K562 (cell line): ENCODE results near the gene LMCD1. TPM values are rescaled to one million over a fixed set of nuclear protein-coding genes. Genes with fewer than 3 reads are reported as not detected.

Experiments used
- ATAC-seq: fragments of 200-7000 bp; cut with Tn5 transposase; 3 replicates; pipeline ENCODE4 v1.9.1; 2020; ENCODE audit warnings: moderate library complexity
- BruUV-seq: library from RNA; stranded (reverse); fragments of 400-500 nt; replicated peaks from 2 replicates; lab custom pipeline; 2021; lab: Mats Ljungman, UMichigan
- CTCF ChIA-PET: fragments of 300-600 bp; formaldehyde crosslinking; extraction: SDS; loops from one replicate; lab custom pipeline; 2021; ENCODE audit warnings: low intra/inter-chr PET ratio; lab: Yijun Ruan, JAX
- POLR2A ChIA-PET: fragments of 300-600, 350-650 bp; sonication (Branson Sonifier 250); formaldehyde crosslinking; extraction: SDS; loops from one replicate; lab custom pipeline; 2021; ENCODE audit warnings: antibody characterized with exemption, inconsistent platforms; lab: Yijun Ruan, JAX
- DNase-seq, 4 experiments: peaks; one replicate each; pipeline versions ENCODE4 v3.0.0 to v3.0.0-alpha.2; 2011 to 2018; ENCODE audit warnings: low spot score in 3 of 4, mixed read lengths in 3 of 4; ENCODE audit errors: extremely low read depth in 1 of 4
- FAIRE-seq: peaks from 2 replicates; lab custom pipeline; 2011; peaks lifted over from hg19 to GRCh38; lab: Jason Lieb, UNC
- H2AFZ ChIP-seq: 2 replicates; pipeline ENCODE4 v1.6.0; 2011; ENCODE audit warnings: low read depth, low read length, control low read depth, inconsistent platforms
- H3K27ac ChIP-seq: fragments of 200-600 bp; 3 replicates; pipeline ENCODE4 v1.8.0; 2011; ENCODE audit warnings: low read depth, mild to moderate bottlenecking, control low read depth, inconsistent platforms, low read length, moderate library complexity, mixed read lengths; ENCODE audit errors: extremely low read depth
- H3K27me3 ChIP-seq, 2 experiments: fragments of 300-600 bp in 1 of 2; 2 replicates in 1 of 2; 3 replicates in 1 of 2; pipeline versions ENCODE4 v1.6.0 to v1.8.0; 2011; ENCODE audit warnings: inconsistent platforms in 2 of 2, low read length in 2 of 2, mild to moderate bottlenecking in 1 of 2, mixed read lengths in 1 of 2, moderate library complexity in 1 of 2; ENCODE audit not compliant: control insufficient read depth in 2 of 2, insufficient read depth in 2 of 2
- H3K36me3 ChIP-seq: fragments of 300-600 bp; 3 replicates; pipeline ENCODE4 v1.8.0; 2011; ENCODE audit warnings: mild to moderate bottlenecking, low read length, inconsistent platforms; ENCODE audit not compliant: control insufficient read depth, insufficient read depth
- H3K4me1 ChIP-seq, 2 experiments: fragments of 200-600 bp in 1 of 2; replicated peaks in 1 of 2; 2 replicates in 1 of 2; 3 replicates in 1 of 2; pipeline versions ENCODE4 v1.5.1 to v1.8.0; 2011; ENCODE audit warnings: inconsistent platforms in 2 of 2, low read length in 2 of 2, mild to moderate bottlenecking in 1 of 2, mixed read lengths in 1 of 2, moderate library complexity in 1 of 2; ENCODE audit not compliant: control insufficient read depth in 2 of 2, insufficient read depth in 2 of 2
- H3K4me2 ChIP-seq: 2 replicates; pipeline ENCODE4 v1.6.1; 2011; ENCODE audit warnings: low read length, control low read depth, inconsistent platforms, mixed read lengths; ENCODE audit not compliant: insufficient read depth
- H3K4me3 ChIP-seq: fragments of 200-600 bp; sonication (generic), shearing (Covaris generic); 2 replicates; pipeline ENCODE4 v1.5.1; 2016; ENCODE audit warnings: control low read depth, inconsistent platforms
- H3K79me2 ChIP-seq: fragments of 200-600 bp; 3 replicates; pipeline ENCODE4 v1.8.0; 2011; ENCODE audit warnings: low read length, inconsistent platforms; ENCODE audit not compliant: control insufficient read depth, insufficient read depth
- H3K9ac ChIP-seq, 2 experiments: 2 replicates each; pipeline versions ENCODE4 v1.6.0 to v1.6.1; 2011; ENCODE audit warnings: low read depth in 2 of 2, low read length in 2 of 2, control low read depth in 1 of 2, inconsistent platforms in 1 of 2, mild to moderate bottlenecking in 1 of 2, mixed read lengths in 1 of 2; ENCODE audit not compliant: insufficient read depth in 1 of 2
- H3K9me1 ChIP-seq: one replicate; pipeline ENCODE4 v1.6.0; 2011; ENCODE audit warnings: inconsistent platforms, mild to moderate bottlenecking, low read length, moderate library complexity; ENCODE audit not compliant: control insufficient read depth, insufficient read depth
- H3K9me3 ChIP-seq: replicated peaks from 2 replicates; pipeline ENCODE4 v1.5.1; 2011; ENCODE audit warnings: low read depth, low read length, inconsistent platforms; ENCODE audit not compliant: control insufficient read depth, insufficient read depth
- H4K20me1 ChIP-seq: replicated peaks from 2 replicates; pipeline ENCODE4 v1.6.1; 2011; ENCODE audit warnings: low read length, inconsistent platforms, mixed read lengths; ENCODE audit not compliant: control insufficient read depth, insufficient read depth
- MTA3 ChIP-seq: fragments of 450-650 bp; formaldehyde crosslinking; IDR thresholded peaks from 2 replicates; pipeline ENCODE4 v1.6.1; 2017; ENCODE audit warnings: mild to moderate bottlenecking, borderline replicate concordance
- TAF15 ChIP-seq: fragments of 200-400 bp; formaldehyde crosslinking; IDR thresholded peaks from 2 replicates; pipeline ENCODE4 v1.6.1; 2017; ENCODE audit warnings: mild to moderate bottlenecking, low read depth, low read length, moderate library complexity
- ZNF408 ChIP-seq: fragments of 250-450 bp; sonication (Bioruptor Pico); IDR thresholded peaks from 2 replicates; pipeline ENCODE4 v1.4.0; 2020; ENCODE audit warnings: low read depth, mild to moderate bottlenecking, moderate library complexity
- WGBS: fragments of 100-300 bp; shearing (Covaris generic); methylation state at CpG from one replicate; pipeline ENCODE4 v1.1.6; 2016; ENCODE audit warnings: low coverage, mixed read lengths; ENCODE audit not compliant: insufficient coverage; ENCODE audit errors: missing lambda C conversion rate; 5-methylcytosine and 5-hydroxymethylcytosine counted together
- in situ Hi-C: fragments of 300-500 bp; cut with MboI; formaldehyde crosslinking; loops from 4 replicates; pipeline ENCODE4 v1.15.0; 2018; ENCODE audit warnings: inconsistent platforms, mixed read lengths
- intact Hi-C: fragments of 100-400 bp; cut with micrococcal nuclease; formaldehyde crosslinking; loops from 2 replicates; pipeline ENCODE4 v1.14.2; 2022
- polyA plus RNA-seq, 8 experiments: library from polyadenylated mRNA; depleted of rRNA in 4 of 8; stranded (reverse) in 5 of 8; unstranded in 3 of 8; fragments of >200 nt; fragmentation: Nextera tagmentation in 2 of 8; fragmentation: Illumina TruSeq in 1 of 8; extraction: Ambion mirVana in 2 of 8; extraction: Trizol in 1 of 8; gene quantifications; 2 replicates each; pipeline versions ENCODE4 v1.2.1 to v1.2.3, GENCODE V29; 2011 to 2014; ENCODE audit warnings: inconsistent platforms in 1 of 8, missing spikeins in 1 of 8
- total RNA-seq, 7 experiments: library from RNA; depleted of rRNA in 6 of 7; stranded (reverse); fragments of >200 nt in 6 of 7; fragmentation: Illumina TruSeq in 2 of 7; extraction: Trizol in 2 of 7; gene quantifications; 2 replicates each; pipeline versions ENCODE4 v1.2.1 to v1.2.3, GENCODE V29; 2011 to 2021; ENCODE audit warnings: low replicate concordance in 1 of 7
- TF ChIP-seq, protein P1 (sequence below): sonication (generic); formaldehyde crosslinking; IDR thresholded peaks from 2 replicates; pipeline ENCODE4 v1.8.0; 2022; ENCODE audit warnings: mild to moderate bottlenecking, missing genetic modification reagents
- TF ChIP-seq, protein P2 (sequence below): fragments of 250-450 bp; sonication (Bioruptor Pico); IDR thresholded peaks from 2 replicates; pipeline ENCODE4 v1.5.0; 2020; ENCODE audit warnings: mild to moderate bottlenecking, borderline replicate concordance
- TF ChIP-seq, protein P3 (sequence below), 2 experiments: fragments of 450-650 bp; formaldehyde crosslinking in 1 of 2; IDR thresholded peaks; 2 replicates each; pipeline versions ENCODE4 v1.4.0 to v1.6.1; 2014 to 2020; ENCODE audit warnings: mild to moderate bottlenecking in 2 of 2, borderline replicate concordance in 1 of 2, low read depth in 1 of 2

The LMCD1 gene
- total and polyA plus RNA-seq, 9 of the 15 experiments (the other 6 are each of a cell fraction or from before 2014, with no cell fraction given): 0.60 TPM; not detected in 8

DNA sequence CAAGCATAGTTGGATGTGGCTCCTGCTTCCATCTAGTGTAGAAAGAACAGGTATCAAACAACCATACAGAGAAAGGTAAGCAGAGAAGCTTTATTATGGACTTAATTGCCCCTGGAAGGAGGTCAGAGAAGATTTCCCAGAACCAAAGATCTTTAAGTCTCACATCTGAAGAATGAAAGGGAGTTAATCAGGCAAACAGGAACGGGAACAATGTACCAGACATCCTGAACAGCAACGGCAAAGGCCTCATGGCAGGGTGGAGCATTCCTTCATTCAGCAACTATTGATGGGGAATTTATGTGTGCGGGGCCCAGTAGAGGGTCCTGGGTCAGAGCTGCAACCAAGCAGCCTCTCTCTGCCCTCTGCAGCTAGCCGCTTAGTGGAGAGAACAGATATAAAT lies 61.5 kb downstream of the LMCD1 start:
- no peak overlapping the region for H2AFZ ChIP-seq
- no peaks in the 10 kb centered on the region for H3K79me2 ChIP-seq
- POLR2A ChIA-PET: interaction anchor here (0.6 to 1.4 kb wide), 2 partner anchors 29 to 1939 kb away, joined by 3 read pairs; no protein-coding TSS in a partner anchor
- ATAC-seq (no peak), FAIRE-seq (no peak), DNase-seq (no peak)
- H3K4me3 ChIP-seq: no peak overlapping the region
- no peak overlapping the region for H3K9ac ChIP-seq
- H3K9me3 ChIP-seq: no peaks in the 10 kb centered on the region
- BruUV-seq: no TSS peak
- in situ Hi-C loops: no loop called here
- H3K27me3 ChIP-seq: peaks cover 0 to 16% of the 10 kb centered on the region in 2 experiments; a peak in 3 of 5 replicates
- no peak overlapping the region for H3K4me2 ChIP-seq
- no peaks in the 10 kb centered on the region for H3K9me1 ChIP-seq
- WGBS: 0% methylated on average over 4 of the region's 4 CpGs
- H3K27ac ChIP-seq: no peak overlapping the region
- intact Hi-C loops: no loop called here
- peaks cover 0 to 4% of the 10 kb centered on the region in 2 experiments; a peak in 2 of 5 replicates for H3K4me1 ChIP-seq
- CTCF ChIA-PET: no interaction called here
- no peaks in the 10 kb centered on the region for H3K36me3 ChIP-seq
- peaks cover 5% of the 10 kb centered on the region; the same call in 1 of the 2 replicates for H4K20me1 ChIP-seq
- TF ChIP-seq MTA3: no peak
- TF ChIP-seq ZNF408: no peak
- TF ChIP-seq, protein P1, sequence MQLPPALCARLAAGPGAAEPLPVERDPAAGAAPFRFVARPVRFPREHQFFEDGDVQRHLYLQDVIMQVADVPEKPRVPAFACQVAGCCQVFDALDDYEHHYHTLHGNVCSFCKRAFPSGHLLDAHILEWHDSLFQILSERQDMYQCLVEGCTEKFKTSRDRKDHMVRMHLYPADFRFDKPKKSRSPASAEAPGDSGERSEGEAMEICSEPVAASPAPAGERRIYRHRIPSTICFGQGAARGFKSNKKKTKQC (CRISPR knock-in tag): no peak
- TF ChIP-seq, protein P2, sequence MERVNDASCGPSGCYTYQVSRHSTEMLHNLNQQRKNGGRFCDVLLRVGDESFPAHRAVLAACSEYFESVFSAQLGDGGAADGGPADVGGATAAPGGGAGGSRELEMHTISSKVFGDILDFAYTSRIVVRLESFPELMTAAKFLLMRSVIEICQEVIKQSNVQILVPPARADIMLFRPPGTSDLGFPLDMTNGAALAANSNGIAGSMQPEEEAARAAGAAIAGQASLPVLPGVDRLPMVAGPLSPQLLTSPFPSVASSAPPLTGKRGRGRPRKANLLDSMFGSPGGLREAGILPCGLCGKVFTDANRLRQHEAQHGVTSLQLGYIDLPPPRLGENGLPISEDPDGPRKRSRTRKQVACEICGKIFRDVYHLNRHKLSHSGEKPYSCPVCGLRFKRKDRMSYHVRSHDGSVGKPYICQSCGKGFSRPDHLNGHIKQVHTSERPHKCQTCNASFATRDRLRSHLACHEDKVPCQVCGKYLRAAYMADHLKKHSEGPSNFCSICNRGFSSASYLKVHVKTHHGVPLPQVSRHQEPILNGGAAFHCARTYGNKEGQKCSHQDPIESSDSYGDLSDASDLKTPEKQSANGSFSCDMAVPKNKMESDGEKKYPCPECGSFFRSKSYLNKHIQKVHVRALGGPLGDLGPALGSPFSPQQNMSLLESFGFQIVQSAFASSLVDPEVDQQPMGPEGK (CRISPR knock-in tag): no peak
- no peak for TF ChIP-seq TAF15
- TF ChIP-seq, protein P3, sequence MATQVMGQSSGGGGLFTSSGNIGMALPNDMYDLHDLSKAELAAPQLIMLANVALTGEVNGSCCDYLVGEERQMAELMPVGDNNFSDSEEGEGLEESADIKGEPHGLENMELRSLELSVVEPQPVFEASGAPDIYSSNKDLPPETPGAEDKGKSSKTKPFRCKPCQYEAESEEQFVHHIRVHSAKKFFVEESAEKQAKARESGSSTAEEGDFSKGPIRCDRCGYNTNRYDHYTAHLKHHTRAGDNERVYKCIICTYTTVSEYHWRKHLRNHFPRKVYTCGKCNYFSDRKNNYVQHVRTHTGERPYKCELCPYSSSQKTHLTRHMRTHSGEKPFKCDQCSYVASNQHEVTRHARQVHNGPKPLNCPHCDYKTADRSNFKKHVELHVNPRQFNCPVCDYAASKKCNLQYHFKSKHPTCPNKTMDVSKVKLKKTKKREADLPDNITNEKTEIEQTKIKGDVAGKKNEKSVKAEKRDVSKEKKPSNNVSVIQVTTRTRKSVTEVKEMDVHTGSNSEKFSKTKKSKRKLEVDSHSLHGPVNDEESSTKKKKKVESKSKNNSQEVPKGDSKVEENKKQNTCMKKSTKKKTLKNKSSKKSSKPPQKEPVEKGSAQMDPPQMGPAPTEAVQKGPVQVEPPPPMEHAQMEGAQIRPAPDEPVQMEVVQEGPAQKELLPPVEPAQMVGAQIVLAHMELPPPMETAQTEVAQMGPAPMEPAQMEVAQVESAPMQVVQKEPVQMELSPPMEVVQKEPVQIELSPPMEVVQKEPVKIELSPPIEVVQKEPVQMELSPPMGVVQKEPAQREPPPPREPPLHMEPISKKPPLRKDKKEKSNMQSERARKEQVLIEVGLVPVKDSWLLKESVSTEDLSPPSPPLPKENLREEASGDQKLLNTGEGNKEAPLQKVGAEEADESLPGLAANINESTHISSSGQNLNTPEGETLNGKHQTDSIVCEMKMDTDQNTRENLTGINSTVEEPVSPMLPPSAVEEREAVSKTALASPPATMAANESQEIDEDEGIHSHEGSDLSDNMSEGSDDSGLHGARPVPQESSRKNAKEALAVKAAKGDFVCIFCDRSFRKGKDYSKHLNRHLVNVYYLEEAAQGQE (IDR thresholded peaks at IDR 0.05; ENCODE audit: borderline replicate concordance): no peak
- TF ChIP-seq, protein P3 (CRISPR knock-in tag; IDR thresholded peaks at IDR 0.05; ENCODE audit: low read depth): no peak
